Tibial nerve (tissue), 4 donors: ENCODE data around the gene OXCT2. TPM values are rescaled to one million over a fixed set of nuclear protein-coding genes. Genes with fewer than 3 reads are reported as not detected.

Experiments
- DNase-seq, 2 donors: peaks; one replicate each; pipeline ENCODE4 v3.0.0-alpha.2; 2019; ENCODE audit warnings: low spot score in 2 of 2
- H3K27ac ChIP-seq, 4 donors: fragments of 200-600 bp; sonication (generic) in 3 of 4; one replicate each; pipeline ENCODE4 v1.5.1; 2017 to 2019; ENCODE audit warnings: mild to moderate bottlenecking in 1 of 4
- H3K27me3 ChIP-seq, 2 donors: fragments of 200-600 bp; sonication (generic) in 1 of 2; one replicate each; pipeline versions ENCODE4 v1.5.1 to v1.6.0; 2017 to 2019
- H3K36me3 ChIP-seq, 3 donors: fragments of 200-600 bp; sonication (generic); one replicate each; pipeline ENCODE4 v1.5.1; 2018 to 2019
- H3K4me1 ChIP-seq, 4 donors: fragments of 200-600 bp; sonication (generic) in 3 of 4; one replicate each; pipeline ENCODE4 v1.5.1; 2017 to 2019
- H3K4me3 ChIP-seq, 4 donors: fragments of 200-600 bp; sonication (generic) in 3 of 4; one replicate each; pipeline ENCODE4 v1.5.1; 2017 to 2019; ENCODE audit warnings: mild to moderate bottlenecking in 1 of 4, moderate library complexity in 1 of 4
- H3K9me3 ChIP-seq, 4 donors: fragments of 200-600 bp; sonication (generic) in 3 of 4; one replicate each; pipeline ENCODE4 v1.5.1; 2017 to 2019
- CTCF ChIP-seq, 5 experiments: fragments of 200-600 bp in 3 of 5; fragments of 450-650 bp in 2 of 5; sonication (generic) in 3 of 5; IDR thresholded peaks; one replicate each; pipeline ENCODE4 v1.5.1; 2016 to 2019; ENCODE audit warnings: antibody characterized with exemption in 5 of 5, mild to moderate bottlenecking in 3 of 5, moderate library complexity in 2 of 5
- EP300 ChIP-seq, 2 donors: sonication (generic); formaldehyde crosslinking; IDR thresholded peaks; one replicate each; pipeline ENCODE4 v1.6.1; 2017; ENCODE audit warnings: antibody characterized with exemption in 2 of 2, mild to moderate bottlenecking in 1 of 2
- POLR2A ChIP-seq, 2 donors: fragments of 450-650 bp; IDR thresholded peaks; one replicate each; pipeline ENCODE4 v1.6.1; 2017; ENCODE audit warnings: antibody characterized with exemption in 2 of 2, mild to moderate bottlenecking in 2 of 2, moderate library complexity in 2 of 2
- WGBS, 2 donors: methylation state at CpG; one replicate each; pipeline ENCODE4 v1.1.5; 2018; 5-methylcytosine and 5-hydroxymethylcytosine counted together
- total RNA-seq, 4 donors: library from RNA; depleted of rRNA; stranded (reverse); fragments of >200 nt; gene quantifications; one replicate each; pipeline ENCODE4 v1.1.0, GENCODE V29; 2016

The OXCT2 gene
- total RNA-seq, 4 donors from 2014 or later = 4.5 to 22.2 (median 8.4) TPM

- Histone ChIP-seq H3K9me3 (no peaks in the 10 kb centered on the region), H3K36me3 (peaks cover 3 to 100% (median 12%) of the 10 kb centered on the region in 3 donors), H3K4me3 (no peak overlapping the region), H3K27ac (no peak overlapping the region), H3K4me1 (no peaks in the 10 kb centered on the region), H3K27me3 (no peaks in the 10 kb centered on the region)
- WGBS, 2 donors = 78 to 82% methylated on average over 4 to 8 of the region's 9 CpGs
- no peak for DNase-seq
- TF ChIP-seq CTCF (IDR thresholded peaks at IDR 0.05) (no peak), EP300 (IDR thresholded peaks at IDR 0.05) (no peak), POLR2A (IDR thresholded peaks at IDR 0.05) (no peak)
Observed at GRCh38 chr1:39755965-39756659, 15.0 kb downstream of the OXCT2 start.

GRCh38 chr1:39754906-39755504, 16.1 kb downstream of the OXCT2 start:
- H3K27me3 ChIP-seq = no peaks in the 10 kb centered on the region
- peak overlapping the region in 1 of 4 donors; percentile 5 for H3K27ac ChIP-seq
- peaks cover 3 to 100% (median 21%) of the 10 kb centered on the region in 3 donors for H3K36me3 ChIP-seq

GRCh38 chr1:39754026-39754570, 17.1 kb downstream of the OXCT2 start:
- WGBS, 2 donors = 73 to 75% methylated on average over 2 of the region's 2 CpGs
- peak overlapping the region in 1 of 4 donors; percentile 5 for H3K27ac ChIP-seq
- peaks cover 3 to 100% (median 30%) of the 10 kb centered on the region in 3 donors for H3K36me3 ChIP-seq

More at GRCh38 chr1:39754906-39755504, 16.1 kb downstream of the OXCT2 start:
- WGBS, 2 donors = 62% methylated on average over 2 of the region's 2 CpGs
- H3K4me1 ChIP-seq = no peaks in the 10 kb centered on the region
- no peak for DNase-seq
- TF ChIP-seq POLR2A (IDR thresholded peaks at IDR 0.05) (no peak), EP300 (IDR thresholded peaks at IDR 0.05) (no peak), CTCF (IDR thresholded peaks at IDR 0.05) (no peak)
- no peaks in the 10 kb centered on the region for H3K9me3 ChIP-seq
- H3K4me3 ChIP-seq = no peak overlapping the region

GRCh38 chr1:39753132-39754025, 17.8 kb downstream of the OXCT2 start:
- H3K36me3 ChIP-seq = peaks cover 3 to 100% (median 32%) of the 10 kb centered on the region in 3 donors
- no peak overlapping the region for H3K27ac ChIP-seq
- no peaks in the 10 kb centered on the region for H3K4me1 ChIP-seq
- no peak for DNase-seq
- H3K4me3 ChIP-seq = no peak overlapping the region
- no peaks in the 10 kb centered on the region for H3K9me3 ChIP-seq
- H3K27me3 ChIP-seq = no peaks in the 10 kb centered on the region
- WGBS, 2 donors = 76 to 89% methylated on average over 15 to 16 of the region's 16 CpGs
- TF ChIP-seq CTCF (IDR thresholded peaks at IDR 0.05) (no peak), EP300 (IDR thresholded peaks at IDR 0.05) (no peak), POLR2A (IDR thresholded peaks at IDR 0.05) (no peak)

More at GRCh38 chr1:39754026-39754570, 17.1 kb downstream of the OXCT2 start:
- no peak overlapping the region for H3K4me3 ChIP-seq
- DNase-seq = no peak
- no peaks in the 10 kb centered on the region for H3K27me3 ChIP-seq
- no peaks in the 10 kb centered on the region for H3K9me3 ChIP-seq
- TF ChIP-seq CTCF (IDR thresholded peaks at IDR 0.05) (no peak), EP300 (IDR thresholded peaks at IDR 0.05) (no peak), POLR2A (IDR thresholded peaks at IDR 0.05) (no peak)
- H3K4me1 ChIP-seq = no peaks in the 10 kb centered on the region
